Raji (cell line): ENCODE results near the gene CIT.

Experiments used
- POLR2A ChIP-seq: IDR thresholded peaks from 2 replicates; pipeline ENCODE4 v1.6.1; 2011; ENCODE audit warnings: low read depth, low read length, control low read depth; ENCODE audit not compliant: insufficient read depth

Gene CIT

DNA sequence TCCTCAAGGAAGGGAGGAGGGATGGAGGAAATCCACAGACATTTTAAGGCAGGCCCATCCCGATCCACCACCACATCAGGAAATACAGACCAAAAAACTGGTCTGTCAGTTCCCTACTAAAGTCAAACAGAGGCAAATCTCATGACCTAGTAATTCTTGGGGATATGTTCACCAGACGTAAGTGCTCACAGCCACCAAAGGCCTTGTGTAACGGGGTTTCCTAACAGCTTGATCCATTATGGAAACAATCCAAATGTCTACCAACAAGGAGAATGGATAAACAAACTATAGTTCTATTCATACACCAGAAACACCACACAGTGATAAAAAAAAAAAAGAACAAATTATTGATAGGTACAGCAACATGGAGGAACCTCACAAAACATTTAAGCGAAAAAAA lies 136.3 kb downstream of the CIT start:
- no peak for TF ChIP-seq POLR2A

DNA sequence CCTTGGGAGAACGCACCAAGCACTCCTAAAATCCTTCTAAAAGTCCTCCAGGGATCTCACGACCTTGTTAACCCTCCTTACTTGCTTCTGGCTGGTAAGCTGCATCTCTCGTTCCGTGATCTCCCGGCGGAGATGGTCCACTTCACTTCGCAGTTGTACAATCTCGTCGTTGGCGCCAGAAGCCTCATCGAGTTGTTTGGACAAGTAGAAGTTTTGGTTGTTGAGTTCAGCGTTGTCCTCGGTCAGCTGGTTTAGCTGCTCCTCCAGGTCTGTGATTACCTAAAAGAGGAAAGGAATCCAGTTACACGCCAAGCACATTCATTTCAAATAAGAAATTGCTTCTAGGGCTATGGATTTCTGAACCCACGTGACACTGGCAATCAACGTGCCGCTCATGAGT lies 142.0 kb downstream of the CIT start:
- TF ChIP-seq POLR2A = no peak

DNA sequence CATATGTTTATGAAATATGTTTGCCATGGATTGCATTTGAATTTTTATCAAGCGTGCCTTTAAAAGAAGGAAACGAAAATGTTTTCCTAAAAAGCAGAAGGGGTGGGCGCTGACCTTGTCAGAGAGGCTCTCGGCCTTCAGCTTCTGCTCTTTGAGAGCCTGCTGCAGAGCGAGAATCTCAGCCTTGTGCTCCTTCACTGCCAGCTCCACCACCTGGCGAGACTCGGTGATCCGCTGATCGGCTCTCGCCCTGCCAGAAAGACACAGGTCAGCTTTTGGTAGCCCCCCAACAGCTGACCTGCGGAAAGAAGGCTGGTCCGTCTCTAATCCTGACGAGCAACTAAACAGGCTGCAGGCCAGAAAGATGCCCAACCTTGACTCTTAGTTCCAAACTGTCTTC lies 146.7 kb downstream of the CIT start:
- TF ChIP-seq POLR2A = no peak

- TF ChIP-seq POLR2A = no peak
Observed at GRCh38 chr12:119729871-119730270, 147.2 kb downstream of the CIT start.

DNA sequence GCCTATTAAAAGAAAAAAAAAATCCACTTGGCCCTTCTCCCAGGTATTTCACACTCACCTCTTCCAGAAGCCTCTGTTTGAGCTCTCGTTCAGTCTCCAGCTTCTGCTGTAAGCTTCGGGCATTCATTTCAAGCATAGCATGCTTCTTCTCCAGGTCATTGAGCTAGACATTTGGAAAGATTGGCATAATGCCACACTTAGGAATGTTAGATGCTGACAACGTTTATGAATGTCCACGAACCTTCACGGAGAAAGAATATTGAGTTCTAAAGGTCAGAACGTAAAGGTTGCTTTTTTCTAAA lies 148.7 kb downstream of the CIT start:
- no peak for TF ChIP-seq POLR2A

GRCh38 chr12:119727600-119728443 lies 149.3 kb downstream of the CIT start:
- no peak for TF ChIP-seq POLR2A

DNA sequence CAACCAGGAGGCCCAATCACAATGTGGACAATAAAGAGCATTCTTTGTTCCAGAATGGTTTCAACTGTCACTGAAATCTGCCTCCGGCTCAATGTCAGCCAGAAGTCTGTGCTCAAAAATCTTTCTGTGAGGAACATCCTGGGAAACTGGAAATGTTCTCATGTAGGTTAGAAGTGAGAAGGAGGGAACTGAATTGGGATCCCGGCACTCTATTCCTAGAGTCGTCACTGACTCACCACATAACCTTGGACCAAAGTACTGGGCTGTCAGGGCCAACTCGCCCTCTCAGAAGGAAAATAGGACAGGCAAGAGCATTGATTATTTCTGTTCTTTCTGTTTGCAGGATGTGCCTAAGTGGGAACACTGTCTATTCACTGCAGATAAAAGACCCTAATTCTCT lies 151.6 kb downstream of the CIT start:
- TF ChIP-seq POLR2A = no peak

- TF ChIP-seq POLR2A = no peak
Observed at GRCh38 chr12:119721306-119721705, 155.8 kb downstream of the CIT start.

- TF ChIP-seq POLR2A = no peak
Observed at GRCh38 chr12:119720349-119720748, 156.8 kb downstream of the CIT start.

DNA sequence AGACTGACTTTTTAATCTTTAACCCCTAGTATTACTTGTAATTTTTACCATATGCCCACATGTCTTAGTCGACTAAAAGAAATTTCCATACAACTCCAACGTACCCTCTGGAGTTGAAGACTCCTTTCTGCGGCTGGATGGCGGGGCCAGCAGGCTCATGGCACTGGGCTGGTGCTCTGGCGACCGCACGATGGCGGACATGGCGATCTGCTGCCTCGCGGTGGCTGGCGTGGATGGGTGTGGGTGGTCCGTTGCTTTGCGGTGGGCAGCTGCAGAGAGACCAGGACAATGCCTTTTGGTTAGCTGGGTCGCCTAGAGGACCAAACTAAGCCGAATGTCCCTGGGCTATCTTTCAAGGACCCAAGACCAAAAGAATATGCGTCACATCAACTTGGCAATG lies 159.0 kb downstream of the CIT start:
- no peak for TF ChIP-seq POLR2A

- no peak for TF ChIP-seq POLR2A
Observed at GRCh38 chr12:119715268-119715620, 161.9 kb downstream of the CIT start.

GRCh38 chr12:119714614-119715267 lies 162.4 kb downstream of the CIT start:
- no peak for TF ChIP-seq POLR2A

GRCh38 chr12:119713551-119714031 lies 163.5 kb downstream of the CIT start:
- no peak for TF ChIP-seq POLR2A

GRCh38 chr12:119712721-119713120 lies 164.4 kb downstream of the CIT start:
- TF ChIP-seq POLR2A = no peak

- TF ChIP-seq POLR2A = no peak
Observed at GRCh38 chr12:119711693-119712092, 165.4 kb downstream of the CIT start.

DNA sequence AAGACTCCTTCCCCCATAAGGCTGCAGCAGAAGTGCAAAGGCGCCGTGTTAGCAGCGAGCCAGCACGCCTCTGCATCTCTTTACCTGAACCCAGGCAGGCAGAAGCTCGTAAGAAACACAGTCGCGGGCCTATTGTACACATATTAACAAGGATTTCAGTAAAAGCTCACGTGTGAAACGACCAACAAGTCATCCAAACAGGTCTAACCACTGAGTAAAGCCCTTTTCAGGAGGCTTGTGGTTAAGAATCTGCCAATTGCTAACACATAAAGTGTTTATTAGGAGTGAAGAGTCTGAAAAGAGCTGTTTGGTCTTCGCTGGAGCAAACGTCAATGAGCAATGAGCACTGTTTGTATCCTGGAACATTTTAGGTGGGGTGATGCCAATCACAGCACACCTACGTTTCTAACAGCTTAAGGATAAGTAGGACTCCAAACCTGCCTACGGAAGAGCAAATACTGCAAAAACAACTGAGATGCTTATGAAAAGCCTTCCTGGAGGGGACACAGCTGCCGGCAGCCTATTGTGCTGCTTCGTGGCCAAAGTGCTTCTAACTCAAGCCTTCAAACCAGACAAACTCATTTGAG lies 166.1 kb downstream of the CIT start:
- TF ChIP-seq POLR2A = no peak
